ENCODE data around the gene VLDLR. TPM values are rescaled to one million over a fixed set of nuclear protein-coding genes. Genes with fewer than 3 reads are reported as not detected.

VLDLR gene
- total and polyA plus RNA-seq, 2 of the 8 experiments (the other 6 are each of a cell fraction or from before 2014, with no cell fraction given) = 24.2 to 49.1 TPM

- Histone ChIP-seq H3K79me1 (ENCODE audit: low read depth, low read length) (no peaks in the 10 kb centered on the region), H3K9ac (replicated peaks in 1 of 4; ENCODE audit: extremely low read depth in 1 of 4, low read depth in 3 of 4, low read length in 3 of 4) (no peak overlapping the region), H4K8ac (ENCODE audit: extremely low read depth, insufficient read depth, low read length) (no peak overlapping the region), H3K14ac (ENCODE audit: insufficient read length) (no peak overlapping the region), H3K9me3 (ENCODE audit: insufficient read depth in 2 of 2, low read depth in 1 of 2, low read length in 1 of 2) (no peaks in the 10 kb centered on the region), H4K20me1 (replicated peaks in 1 of 2; ENCODE audit: control insufficient read depth in 1 of 2, insufficient read depth in 2 of 2, low read length in 2 of 2) (no peaks in the 10 kb centered on the region), H3K4ac (replicated peaks; ENCODE audit: insufficient read length, low read depth, low read length) (no peak overlapping the region), H3K18ac (ENCODE audit: extremely low read depth, low read length) (no peak overlapping the region), H3K4me1 (replicated peaks in 1 of 4; ENCODE audit: control insufficient read depth in 3 of 4, insufficient read depth in 4 of 4, low read length in 3 of 4) (no peaks in the 10 kb centered on the region), H3K27me3 (replicated peaks in 1 of 4; ENCODE audit: control insufficient read depth in 3 of 4, extremely low read depth in 1 of 4, insufficient read depth in 3 of 4, low read length in 3 of 4) (no peaks in the 10 kb centered on the region), H3K79me2 (ENCODE audit: control insufficient read depth in 1 of 2, insufficient read depth in 2 of 2, low read length in 2 of 2) (no peaks in the 10 kb centered on the region), H3K4me3 (ENCODE audit: extremely low read depth in 1 of 4, insufficient read depth in 2 of 4, low read depth in 3 of 4, low read length in 4 of 4) (no peak overlapping the region), H3K56ac (replicated peaks; ENCODE audit: insufficient read length, low read depth, low read length) (no peak overlapping the region), H3K36me3 (ENCODE audit: control insufficient read depth in 2 of 4, insufficient read depth in 4 of 4, low read length in 3 of 4) (no peaks in the 10 kb centered on the region), H2BK20ac (ENCODE audit: low read length) (no peak overlapping the region), H4K91ac (replicated peaks; ENCODE audit: insufficient read length, low read length) (no peak overlapping the region), H2BK120ac (replicated peaks; ENCODE audit: low read depth, low read length) (no peak overlapping the region), H2BK5ac (ENCODE audit: low read depth, low read length) (no peak overlapping the region), H3K23me2 (ENCODE audit: low read depth, low read length) (no peaks in the 10 kb centered on the region), H2AFZ (ENCODE audit: low read length) (no peak overlapping the region), H3K4me2 (ENCODE audit: insufficient read depth in 1 of 2, low read depth in 2 of 2, low read length in 2 of 2) (no peak overlapping the region), H4K5ac (ENCODE audit: insufficient read length, low read depth, low read length) (no peak overlapping the region), H3K23ac (ENCODE audit: insufficient read length) (no peak overlapping the region), H2AK5ac (ENCODE audit: low read depth, low read length) (no peak overlapping the region), H3K27ac (ENCODE audit: low read depth, low read length) (no peak overlapping the region), H2BK12ac (ENCODE audit: low read depth, low read length) (no peak overlapping the region), H2BK15ac (ENCODE audit: low read length) (no peak overlapping the region)
- no peak for FAIRE-seq
- CTCF ChIA-PET (ENCODE audit: partially characterized antibody) = interaction anchor here (0.6 to 1.0 kb wide), 2 partner anchors 20 to 113 kb away, joined by 4 to 5 read pairs; no protein-coding TSS in a partner anchor
- 38% methylated on average over 2 of the region's 2 CpGs; no CpG with 5 or more reads in 1 of the 2 experiments for WGBS, 2 experiments (ENCODE audit: extremely low coverage in 1 of 2, insufficient coverage in 1 of 2, insufficient read length in 1 of 2, insufficient replicate concordance in 2 of 2, low coverage in 1 of 2, low lambda C conversion rate in 2 of 2, missing lambda C conversion rate in 1 of 2)
- POLR2A ChIA-PET (ENCODE audit: partially characterized antibody) = interaction anchor here (0.9 kb wide), 1 partner anchor 455 kb away, joined by 3 read pairs; no protein-coding TSS in a partner anchor
- no peak for DNase-seq (ENCODE audit: low read depth in 1 of 2, low spot score in 2 of 2)
- TF ChIP-seq CTCF (IDR thresholded peaks at IDR 0.05; ENCODE audit: control extremely low read depth in 1 of 3, insufficient read depth in 1 of 3, low read depth in 1 of 3, low read length in 3 of 3) (no peak), MAFK (IDR thresholded peaks at IDR 0.05; ENCODE audit: low read depth, low read length) (no peak), BACH1 (IDR thresholded peaks at IDR 0.05; ENCODE audit: low read length) (no peak), RNF2 (IDR thresholded peaks at IDR 0.05; ENCODE audit: borderline replicate concordance, low read depth, low read length, missing control alignments, poor library complexity, severe bottlenecking) (no peak)
Observed at GRCh38 chr9:2599896-2600295, 21.7 kb upstream of the VLDLR start.
